ENCODE data around the gene SLC39A11.

SLC39A11 gene

DNA sequence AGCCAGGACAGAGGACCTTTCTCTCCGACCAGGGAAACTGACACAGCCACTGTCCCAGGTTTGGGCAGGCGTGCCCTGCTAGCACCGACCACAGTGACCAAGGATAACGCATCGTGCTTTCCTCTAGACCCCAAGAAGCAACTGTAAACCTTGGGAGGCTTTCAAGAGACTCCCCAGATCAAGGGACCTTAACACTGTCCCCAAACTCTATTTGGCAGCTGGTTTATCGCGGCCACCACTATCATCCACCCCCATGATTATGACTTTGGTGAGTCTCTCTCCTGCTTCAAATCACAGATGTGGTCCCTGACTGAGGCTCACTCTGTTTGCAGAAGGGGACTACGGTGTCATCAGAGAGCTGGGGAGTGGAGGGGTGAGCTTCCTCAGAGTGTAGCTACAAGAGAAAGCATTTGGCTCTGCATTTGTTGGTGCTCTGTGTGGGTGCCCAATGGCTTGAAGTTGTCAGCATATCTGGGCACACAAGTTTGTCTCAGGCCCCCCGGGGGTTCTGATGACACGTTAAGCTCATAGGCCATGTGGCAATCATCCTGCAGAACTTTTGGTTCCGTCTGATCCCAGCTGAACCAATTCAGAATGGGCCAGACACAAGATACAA is 408.0 kb downstream of the SLC39A11 start:
- DNase-seq (ENCODE audit: low spot score), result no peak

DNA sequence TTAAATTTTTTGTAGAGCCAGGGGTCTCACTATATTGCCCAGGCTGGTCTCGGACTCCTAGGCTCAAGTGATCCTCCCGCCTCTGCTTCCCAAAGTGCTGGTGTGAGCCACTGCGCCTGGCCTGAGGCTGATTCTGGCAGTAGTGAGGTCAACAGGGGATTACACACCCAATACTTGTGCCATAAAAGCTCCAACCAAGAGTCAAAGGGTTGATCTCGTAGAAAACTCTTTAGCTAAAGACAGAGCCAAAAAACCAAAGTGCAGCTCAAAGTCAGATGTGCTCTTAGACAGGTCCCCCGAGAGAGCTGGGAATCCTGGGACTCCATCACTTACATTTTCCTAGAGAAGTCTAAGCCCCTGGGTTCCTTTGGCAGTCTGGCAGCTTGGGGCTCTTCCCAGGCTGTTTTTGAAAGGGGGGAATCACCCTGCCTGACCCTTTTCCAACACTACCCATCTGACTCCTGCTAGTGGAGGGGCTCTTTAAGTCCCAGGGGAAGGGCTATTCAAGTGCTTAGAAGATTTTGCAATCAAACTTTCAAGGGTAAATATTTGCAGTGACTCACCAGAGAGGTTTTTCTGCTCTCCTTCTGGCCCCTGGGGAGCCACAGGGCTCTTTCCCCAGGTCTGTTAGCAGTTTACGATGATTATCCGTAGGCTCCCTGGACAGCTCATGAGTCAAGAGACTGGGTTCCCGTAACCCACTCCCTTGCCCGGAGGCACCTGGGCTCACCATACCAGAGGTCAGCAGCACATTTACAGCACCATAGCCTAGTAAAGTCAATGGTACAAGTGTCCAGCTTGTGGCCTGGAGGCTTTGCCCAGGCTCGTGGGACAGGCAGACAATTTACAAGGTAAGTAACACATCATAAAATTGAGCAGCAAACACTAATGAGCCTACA is 408.7 kb downstream of the SLC39A11 start:
- no peak for DNase-seq (ENCODE audit: low spot score)

DNA sequence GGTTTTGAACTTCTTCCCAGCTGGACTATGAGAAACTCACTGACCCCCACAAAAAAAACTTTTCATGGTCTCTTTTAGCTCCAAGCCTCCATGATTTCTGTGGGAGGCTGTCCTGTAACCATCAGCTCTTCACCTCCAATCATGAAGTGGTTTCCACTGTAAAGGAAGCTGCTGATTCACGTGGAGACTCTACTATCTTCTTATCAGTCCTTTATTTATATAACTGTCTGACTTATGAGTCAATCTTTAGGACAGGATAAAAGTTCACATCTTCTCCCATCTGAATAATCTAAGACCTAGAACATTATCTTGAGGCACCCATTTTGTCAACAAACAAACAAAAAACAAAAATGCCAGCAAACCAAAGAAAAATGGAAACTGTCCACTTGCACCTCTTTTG is 409.9 kb downstream of the SLC39A11 start:
- no peak for DNase-seq (ENCODE audit: low spot score)

DNA sequence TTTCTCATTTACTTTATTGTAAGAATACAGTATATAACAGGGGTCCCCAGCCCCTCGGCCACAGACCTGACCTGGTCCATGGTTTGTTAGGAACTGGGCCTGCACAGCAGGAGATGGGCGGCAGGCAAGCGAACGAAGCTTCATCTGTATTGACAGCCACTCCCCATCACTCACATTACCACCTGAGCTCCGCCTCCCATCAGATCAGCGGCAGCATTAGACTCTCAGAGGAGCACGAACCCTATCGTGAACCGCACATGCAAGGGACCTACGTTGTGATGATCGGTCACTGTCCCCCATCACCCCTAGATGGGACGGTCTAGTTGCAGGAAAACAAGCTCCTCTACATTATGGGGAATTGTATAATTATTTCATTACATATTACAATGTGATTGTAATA is 410.6 kb downstream of the SLC39A11 start:
- no peak for DNase-seq (ENCODE audit: low spot score)

DNA sequence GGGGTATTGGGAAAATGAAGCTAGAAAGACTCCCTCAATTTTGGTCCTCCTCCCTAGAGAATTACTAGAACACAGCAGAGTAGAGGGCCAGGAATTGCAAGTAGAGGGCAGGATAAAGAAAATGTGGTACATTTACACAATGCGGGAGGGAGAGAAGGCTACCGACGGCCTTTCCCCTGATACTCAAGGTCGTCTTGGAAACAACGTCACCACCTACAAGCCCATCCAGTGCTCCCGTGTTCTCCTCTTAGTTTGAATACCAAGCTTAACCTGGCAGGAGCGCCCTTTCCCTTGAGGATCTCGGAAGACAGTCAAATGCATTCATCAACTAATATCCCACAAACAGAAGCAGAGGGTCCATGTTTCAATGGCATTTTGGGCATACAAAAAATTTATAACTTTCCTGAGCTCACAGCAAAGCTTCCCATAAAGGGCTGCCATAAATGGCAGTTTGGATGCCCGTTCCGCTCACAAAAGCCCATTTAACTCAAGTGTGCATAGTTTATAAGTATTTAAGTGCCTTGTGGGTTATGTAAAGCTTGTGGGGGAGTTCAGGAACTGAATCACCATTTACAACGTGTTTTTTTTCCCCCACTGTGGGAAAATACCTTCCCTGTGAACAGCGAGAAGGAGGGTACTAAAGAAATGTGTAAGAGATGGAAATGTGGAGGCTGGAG is 414.6 kb downstream of the SLC39A11 start:
- no peak for DNase-seq (ENCODE audit: low spot score)

DNA sequence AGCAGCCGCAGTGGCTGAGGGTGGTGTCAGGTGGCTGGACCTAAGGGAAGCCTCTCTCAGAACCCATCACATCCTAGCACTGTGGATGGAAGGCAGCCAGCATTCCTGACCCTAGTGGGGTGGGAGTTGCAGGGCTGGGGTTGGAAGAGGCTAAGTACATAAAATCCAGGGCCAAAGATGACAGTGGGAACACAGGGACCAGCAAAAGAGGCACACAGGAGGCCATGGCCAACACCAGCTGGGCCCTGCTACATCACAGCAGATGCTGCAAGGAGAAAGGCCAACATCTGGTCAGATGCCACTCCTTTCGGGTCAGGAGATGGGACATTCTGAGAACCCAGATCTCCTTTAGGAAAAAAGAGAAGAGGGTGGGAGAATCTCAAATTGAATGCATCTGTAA is 415.4 kb downstream of the SLC39A11 start:
- DNase-seq (ENCODE audit: low spot score), result no peak

DNA sequence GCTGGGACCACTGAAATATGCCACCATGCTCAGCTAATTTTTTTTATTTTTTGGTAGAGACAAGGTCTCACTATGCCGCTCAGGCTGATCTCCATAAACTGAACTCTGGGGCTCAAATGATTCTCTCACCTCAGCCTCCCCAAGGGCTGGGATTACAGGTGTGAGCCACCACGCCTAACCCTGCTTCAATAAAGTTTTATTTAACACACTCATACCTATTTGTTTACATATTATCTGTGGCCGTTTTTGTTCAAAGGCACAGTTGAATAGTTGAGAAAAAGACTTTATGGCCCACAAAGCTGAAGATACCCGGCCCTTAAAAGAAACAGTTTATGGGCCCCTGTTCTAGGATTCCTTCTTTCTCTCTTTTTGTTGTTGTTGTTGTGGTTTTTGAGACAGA is 419.8 kb downstream of the SLC39A11 start:
- DNase-seq (ENCODE audit: low spot score), result no peak

DNA sequence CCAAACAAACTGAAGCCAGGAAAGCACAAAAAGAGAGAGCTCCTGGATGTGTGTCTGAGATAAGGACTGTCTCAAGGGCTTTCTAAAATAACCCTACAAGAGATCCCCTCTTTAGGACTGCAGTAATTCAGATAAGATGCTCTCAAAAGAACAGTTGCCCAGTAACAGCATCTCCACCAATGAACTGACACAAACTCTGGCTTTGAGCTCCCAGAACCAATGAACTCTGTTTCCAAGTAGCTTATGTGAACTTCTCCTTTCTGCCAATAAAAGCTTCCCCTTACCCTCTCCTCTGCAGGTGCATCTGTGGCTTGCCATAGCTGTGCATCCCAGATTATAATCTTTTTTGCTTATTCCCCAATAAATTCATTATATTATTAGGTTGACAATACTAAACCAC is 421.5 kb downstream of the SLC39A11 start:
- DNase-seq (ENCODE audit: low spot score), result no peak

DNA sequence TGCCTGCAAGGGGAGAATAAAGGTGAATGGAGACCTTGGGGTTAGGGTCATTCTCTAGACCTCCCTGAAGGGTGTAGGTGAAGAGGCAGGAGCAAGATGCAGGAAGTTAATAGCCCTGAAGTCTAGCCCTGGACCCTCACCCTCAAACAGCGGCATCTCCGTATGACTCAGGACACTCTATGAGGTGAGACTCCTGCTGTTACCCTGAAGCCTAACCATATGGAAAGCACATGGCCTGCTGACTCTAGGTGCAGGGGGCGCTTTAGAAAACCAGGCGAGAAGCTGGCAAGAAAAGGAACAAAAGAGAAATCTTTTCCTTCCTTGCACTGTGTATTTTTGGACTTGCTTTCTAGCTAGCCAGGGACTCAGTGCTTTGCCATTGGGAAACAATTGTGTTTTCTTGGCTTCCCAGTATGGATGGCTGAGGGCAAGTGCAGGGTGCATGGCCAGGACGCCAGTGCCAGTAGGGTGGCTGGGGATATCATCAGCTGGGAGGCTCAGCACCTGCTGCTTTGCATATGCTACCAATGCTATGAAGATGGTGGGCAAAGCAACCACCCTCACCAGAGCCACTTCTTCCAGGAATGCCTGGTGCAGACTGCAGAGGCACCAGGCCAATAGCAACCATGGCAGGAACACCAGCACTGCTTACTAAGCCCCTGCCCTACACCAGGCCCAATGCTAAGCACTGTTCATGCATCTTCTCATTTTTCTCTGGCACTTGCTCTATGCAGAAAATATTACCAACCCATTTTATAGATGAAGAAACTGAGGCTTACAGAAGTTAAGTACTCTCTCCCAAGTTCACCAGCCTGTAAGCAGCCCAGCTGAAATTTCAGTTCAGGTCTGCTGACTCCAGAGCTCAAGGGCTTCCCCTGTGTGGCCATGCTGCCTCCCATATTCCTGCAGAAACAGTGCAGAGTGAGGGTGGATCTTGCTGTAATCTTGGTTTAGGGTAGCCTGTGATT is 425.1 kb downstream of the SLC39A11 start:
- no peak for DNase-seq (ENCODE audit: low spot score)

DNA sequence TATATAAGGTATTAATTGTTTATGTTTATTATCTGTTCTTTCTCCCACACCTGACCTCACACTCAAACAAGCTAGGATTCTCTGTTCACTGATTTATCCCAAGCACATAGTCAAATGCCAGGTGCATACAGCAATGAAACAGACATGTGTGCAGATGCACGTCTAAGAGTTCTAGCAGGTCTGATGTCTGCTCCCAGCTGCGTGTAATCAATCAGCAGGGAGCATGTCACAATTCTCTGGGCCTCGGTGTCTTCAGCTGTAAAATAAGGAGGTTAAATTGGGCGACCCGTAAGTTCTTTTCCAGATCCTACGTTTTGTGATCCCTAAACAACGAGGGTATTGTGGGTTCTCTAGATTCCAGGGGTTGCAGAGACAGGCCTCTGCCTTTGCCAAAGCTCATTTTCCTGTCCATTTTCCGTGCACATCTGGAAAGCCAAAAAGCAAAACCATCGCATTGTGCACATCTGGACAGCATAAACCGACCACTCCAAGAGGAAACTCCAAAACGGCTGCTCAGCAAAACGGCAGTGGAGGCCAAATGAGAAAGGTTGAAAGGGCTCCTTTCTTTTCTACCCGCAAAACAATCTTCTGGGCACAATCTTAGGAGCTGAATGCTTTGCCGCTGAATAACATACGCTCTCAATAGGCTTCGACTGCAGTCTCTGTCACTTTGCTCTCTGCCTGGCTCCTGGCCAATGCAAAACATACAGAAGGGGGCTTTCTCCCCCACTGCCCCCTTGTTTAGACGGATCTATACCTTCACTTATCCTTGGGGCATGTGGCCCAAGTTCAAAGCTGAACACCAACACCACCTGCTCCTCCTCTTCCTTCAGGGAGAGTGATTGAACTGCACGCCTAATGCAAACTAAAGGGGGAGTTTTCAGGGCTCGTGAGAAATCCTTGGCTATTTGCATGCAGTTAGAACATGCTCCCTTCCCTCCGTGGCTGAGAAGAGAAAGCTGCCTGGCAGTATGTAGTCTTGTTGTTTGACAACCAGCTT is 426.3 kb downstream of the SLC39A11 start:
- no peak for DNase-seq (ENCODE audit: low spot score)

DNA sequence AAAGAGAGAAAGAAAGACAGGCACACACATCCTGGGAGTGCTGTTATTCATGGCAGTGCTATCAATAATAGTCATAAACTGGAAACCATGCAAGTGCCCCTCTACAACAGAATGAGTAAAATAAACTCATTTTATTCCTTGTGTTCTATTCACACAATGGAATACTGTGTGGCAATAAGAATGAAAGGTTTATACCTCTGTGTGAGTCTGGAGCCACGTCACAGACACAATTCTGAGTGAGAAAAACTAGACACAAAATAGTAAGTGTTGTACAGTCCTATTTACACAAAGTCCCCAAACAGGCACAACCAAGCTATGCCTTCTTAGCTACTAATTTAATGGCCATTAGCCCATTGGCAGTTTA is 429.7 kb downstream of the SLC39A11 start:
- no peak for DNase-seq (ENCODE audit: low spot score)

DNA sequence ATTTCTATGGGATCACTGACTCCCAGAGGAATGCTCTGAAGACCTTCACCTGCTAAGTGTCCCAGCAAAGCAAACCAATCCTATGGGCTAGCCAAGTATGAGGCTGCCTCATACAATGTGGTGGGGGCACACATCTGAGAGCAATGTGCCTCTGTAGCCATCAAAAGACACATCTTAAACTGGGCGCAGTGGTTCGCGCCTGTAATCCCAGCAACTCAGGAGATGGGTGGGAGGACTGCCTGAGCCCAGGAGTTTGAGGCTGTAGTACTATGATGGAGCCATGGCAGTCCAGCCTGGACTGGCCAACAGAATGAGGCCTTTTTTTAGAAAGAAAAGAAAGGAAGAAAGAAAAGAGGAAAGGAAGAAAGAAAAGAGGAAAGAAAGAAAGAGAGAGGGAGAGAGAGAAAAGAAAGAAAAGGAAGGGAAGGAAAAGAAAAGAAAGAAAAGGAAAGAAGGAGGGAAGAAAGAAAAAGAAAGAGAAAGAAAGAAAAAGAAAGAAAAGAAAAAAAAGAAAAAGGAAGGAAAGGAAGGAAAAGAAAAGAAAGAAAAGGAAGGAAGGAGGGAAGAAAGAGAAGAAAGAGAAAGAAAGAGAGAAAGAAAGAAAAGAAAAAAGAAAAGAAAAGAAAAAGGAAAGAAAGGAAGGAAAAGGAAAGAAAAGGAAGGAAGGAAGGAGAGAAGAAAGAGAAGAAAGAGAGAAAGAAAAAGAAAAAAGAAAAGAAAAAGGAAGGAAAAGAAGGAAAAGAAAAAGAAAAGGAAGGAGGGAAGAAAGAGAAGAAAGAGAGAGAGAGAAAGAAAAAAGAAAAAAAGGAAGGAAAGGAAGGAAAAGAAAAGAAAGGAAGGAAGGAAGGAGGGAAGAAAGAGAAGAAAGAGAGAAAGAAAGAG is 430.3 kb downstream of the SLC39A11 start:
- no peak for DNase-seq (ENCODE audit: low spot score)

DNA sequence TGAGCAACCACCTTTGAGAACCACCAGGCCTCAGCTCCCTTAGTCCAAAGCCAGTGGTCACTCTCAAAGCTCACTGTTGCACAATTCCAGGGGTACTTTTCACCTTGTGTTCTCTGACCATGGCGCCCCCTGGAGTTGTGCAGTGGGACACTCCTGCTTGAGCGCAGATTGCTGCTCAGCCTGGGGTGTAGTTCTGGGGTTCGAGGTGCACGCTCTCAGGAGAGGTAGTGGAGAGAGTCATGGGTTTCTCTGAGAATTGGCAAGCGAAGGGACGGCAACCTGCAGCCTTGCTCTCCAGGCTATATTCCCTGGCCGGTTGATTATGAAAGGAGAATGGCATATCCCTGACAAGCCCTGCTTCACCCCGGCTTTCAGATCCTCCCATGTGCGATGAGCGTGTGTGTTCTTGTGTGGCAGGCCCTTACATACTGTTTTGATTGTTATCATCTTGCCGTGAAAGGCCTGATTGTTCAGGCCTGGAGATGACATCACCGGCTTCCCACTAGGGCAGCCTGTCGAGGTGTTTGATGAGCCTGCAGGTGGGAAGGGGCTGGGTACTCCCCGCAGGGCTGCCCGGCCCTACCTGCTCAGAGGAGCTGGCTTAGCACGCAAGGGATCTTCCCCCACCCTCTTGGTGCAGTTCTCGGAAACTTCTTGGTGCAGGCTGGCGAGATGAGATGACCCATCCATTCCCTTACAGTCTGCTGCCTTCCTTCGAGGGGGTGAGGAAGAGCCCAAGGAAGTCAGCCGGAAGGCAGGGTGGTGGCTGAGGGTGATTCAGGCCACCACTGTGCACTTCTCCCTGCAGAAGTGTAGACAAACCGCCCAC is 431.2 kb downstream of the SLC39A11 start:
- DNase-seq (ENCODE audit: low spot score), result no peak

DNA sequence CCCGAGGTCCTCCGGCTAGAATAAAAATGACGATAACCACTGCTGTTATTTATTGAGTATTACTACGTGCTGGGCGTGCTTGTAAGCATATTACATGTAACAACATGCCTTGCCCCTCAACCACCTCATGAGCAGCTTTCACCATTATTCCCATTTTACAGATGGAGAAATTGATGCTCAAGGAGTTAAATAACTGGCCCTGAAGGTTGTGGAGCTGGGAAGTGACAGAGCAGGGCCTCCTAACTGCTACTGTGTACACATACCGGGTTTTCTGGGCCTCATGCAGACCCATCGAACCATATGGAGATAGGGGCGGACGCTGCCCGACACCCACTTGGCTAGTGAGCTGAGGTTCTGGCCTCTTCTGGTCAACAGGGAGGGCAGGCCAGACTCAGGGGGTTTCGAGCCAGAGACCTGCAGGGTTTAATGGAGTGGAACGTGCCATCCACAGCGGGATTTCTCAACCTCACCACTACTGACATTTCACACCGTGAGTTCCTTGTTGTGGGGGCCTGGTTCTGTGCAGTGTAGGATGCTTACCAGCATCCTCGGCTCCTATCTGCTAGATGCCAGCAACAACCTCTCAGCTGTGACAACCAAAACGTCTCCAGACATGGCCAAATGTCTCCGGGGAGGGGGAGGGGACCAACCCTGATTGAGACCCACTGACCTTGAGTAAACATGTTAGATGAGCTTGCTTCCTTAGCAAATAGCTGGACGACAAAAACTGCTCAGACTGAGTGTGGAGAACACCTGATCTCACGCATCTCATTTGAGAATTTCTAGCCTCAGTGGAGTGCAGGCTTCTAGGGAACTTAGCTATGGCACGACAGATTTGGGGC is 432.0 kb downstream of the SLC39A11 start:
- DNase-seq (ENCODE audit: low spot score), result no peak

DNA sequence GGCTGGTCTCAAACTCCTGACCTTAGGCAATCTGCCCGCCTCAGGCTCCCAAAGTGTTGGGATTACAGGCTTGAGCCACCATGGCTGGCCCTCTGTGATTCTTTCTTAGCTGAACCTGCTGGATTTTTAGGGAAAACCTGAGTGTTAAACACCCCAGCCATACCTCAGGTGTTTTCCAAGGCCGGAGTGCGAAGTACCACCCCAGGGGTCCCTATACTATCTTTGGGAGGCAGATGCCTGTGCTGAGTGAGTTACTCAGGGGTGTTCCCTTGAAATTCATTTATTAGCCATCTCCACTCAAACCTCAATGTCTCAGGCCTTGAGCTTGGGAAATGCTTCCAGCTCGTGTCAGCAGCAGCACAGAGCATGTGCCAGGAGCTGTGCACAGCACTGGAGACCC is 432.7 kb downstream of the SLC39A11 start:
- DNase-seq (ENCODE audit: low spot score), result no peak

DNA sequence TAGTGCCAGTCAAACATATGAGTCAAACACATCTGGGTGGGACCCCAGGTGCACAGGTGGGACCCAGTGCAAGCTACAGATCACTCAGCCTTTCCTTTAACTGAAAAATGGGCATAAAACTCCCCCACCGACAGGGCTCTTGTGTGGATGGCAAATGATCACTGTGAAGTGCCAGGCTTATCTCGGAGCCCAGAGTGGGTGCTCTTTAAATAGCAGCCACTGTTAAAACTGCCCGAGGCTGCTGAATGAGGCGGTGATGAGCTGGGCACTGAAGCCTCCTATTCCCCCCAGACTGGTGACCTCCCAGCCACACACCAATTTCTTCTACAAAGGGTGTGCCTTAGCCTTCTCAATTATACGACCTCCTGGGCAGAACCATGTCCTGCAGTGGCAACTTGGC is 433.8 kb downstream of the SLC39A11 start:
- no peak for DNase-seq (ENCODE audit: low spot score)

DNA sequence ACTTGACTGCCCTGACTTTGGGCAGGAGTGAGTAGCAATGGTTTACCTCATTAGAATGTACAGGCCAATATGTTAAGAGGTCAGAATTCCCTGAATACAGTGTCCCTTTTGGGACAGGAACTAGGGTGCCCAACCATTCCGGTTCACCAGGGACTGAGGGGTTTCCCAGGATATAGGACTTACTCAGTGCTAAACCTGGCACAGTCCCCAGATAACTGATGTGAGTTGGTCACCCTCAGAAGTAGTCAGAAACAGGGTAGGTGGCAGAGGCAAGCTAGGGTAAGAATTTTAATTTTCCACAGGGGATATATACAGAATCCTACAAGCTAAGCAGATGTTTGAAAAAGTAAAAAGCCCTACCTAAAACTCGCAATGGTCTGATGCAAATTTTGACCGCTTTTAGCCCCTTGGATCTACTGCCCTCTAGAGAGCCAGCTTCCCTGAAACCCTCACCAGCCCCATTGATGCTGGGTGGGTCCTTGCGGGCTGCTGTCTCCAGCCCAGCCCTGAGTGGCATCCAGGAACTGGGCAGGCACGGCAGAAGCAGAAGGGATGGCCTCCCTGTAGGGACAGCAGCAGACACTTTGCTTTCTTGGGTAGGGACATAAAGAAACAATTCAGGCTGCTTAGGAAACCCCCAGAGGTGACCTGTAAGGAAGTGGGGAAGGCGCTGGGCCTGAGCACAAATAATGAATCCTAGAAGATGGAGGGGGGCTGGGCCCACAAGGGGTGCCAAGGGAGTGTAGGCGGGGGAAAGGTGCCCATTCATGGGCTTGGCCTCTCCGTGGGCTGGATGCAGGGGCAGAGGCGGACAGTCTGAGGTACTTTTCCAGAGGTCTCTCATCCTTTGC is 434.8 kb downstream of the SLC39A11 start:
- no peak for DNase-seq (ENCODE audit: low spot score)
